IPS-15b (cell line): Measurements from ENCODE around the gene CISD3.

ENCODE experiments used
- H3K27me3 ChIP-seq: one replicate; pipeline ENCODE4 v1.6.1; 2013; ENCODE audit warnings: low read length; ENCODE audit not compliant: control insufficient read depth, insufficient read depth
- H3K36me3 ChIP-seq: one replicate; pipeline ENCODE4 v1.6.1; 2013; ENCODE audit warnings: low read length; ENCODE audit not compliant: control insufficient read depth, insufficient read depth
- H3K4me1 ChIP-seq: one replicate; pipeline ENCODE4 v1.6.1; 2013; ENCODE audit warnings: mild to moderate bottlenecking, low read length; ENCODE audit not compliant: control insufficient read depth, insufficient read depth
- H3K4me3 ChIP-seq: one replicate; pipeline ENCODE4 v1.5.1; 2013; ENCODE audit warnings: low read depth, low read length
- H3K9ac ChIP-seq: one replicate; pipeline ENCODE4 v1.6.1; 2013; ENCODE audit warnings: low read depth, mild to moderate bottlenecking, low read length
- H3K9me3 ChIP-seq: one replicate; pipeline ENCODE4 v1.6.1; 2013; ENCODE audit warnings: mild to moderate bottlenecking, low read length; ENCODE audit not compliant: control insufficient read depth, insufficient read depth

Gene CISD3

GRCh38 chr17:38729886-38730525 is at the start of gene CISD3:
TSS of gene CISD3 (plus strand) at chr17:38730341. CDS start at chr17:38730359, 18 bp downstream.
- H3K9ac ChIP-seq, result peak within 1 kb of the TSS; percentile 89
- H3K9me3 ChIP-seq, result no peaks in the 10 kb centered on the region
- peaks cover 5% of the 10 kb centered on the region for H3K36me3 ChIP-seq
- H3K4me1 ChIP-seq, result no peaks in the 10 kb centered on the region
- H3K4me3 ChIP-seq, result peak within 1 kb of the TSS; percentile 88
- peaks cover 19% of the 10 kb centered on the region for H3K27me3 ChIP-seq

- no peaks in the 10 kb centered on the region for H3K36me3 ChIP-seq
- H3K9me3 ChIP-seq, result no peaks in the 10 kb centered on the region
- H3K4me3 ChIP-seq, result no peak overlapping the region
- no peak overlapping the region for H3K9ac ChIP-seq
- no peaks in the 10 kb centered on the region for H3K4me1 ChIP-seq
- peaks cover 21% of the 10 kb centered on the region for H3K27me3 ChIP-seq
These were observed 49.0 kb upstream of the CISD3 start for GRCh38 chr17:38681096-38681495.

GRCh38 chr17:38685491-38685890 is 44.6 kb upstream of the CISD3 start:
- Histone ChIP-seq H3K9me3 (no peaks in the 10 kb centered on the region), H3K4me1 (no peaks in the 10 kb centered on the region), H3K27me3 (peaks cover 14% of the 10 kb centered on the region), H3K36me3 (no peaks in the 10 kb centered on the region), H3K4me3 (no peak overlapping the region), H3K9ac (no peak overlapping the region)

GRCh38 chr17:38687286-38687685 is 42.9 kb upstream of the CISD3 start:
- Histone ChIP-seq H3K9me3 (no peaks in the 10 kb centered on the region), H3K9ac (no peak overlapping the region), H3K4me3 (no peak overlapping the region), H3K27me3 (peaks cover 16% of the 10 kb centered on the region), H3K4me1 (no peaks in the 10 kb centered on the region), H3K36me3 (no peaks in the 10 kb centered on the region)

GRCh38 chr17:38690386-38690785 is 39.8 kb upstream of the CISD3 start:
- H3K4me1 ChIP-seq, result no peaks in the 10 kb centered on the region
- H3K9ac ChIP-seq, result no peak overlapping the region
- no peaks in the 10 kb centered on the region for H3K9me3 ChIP-seq
- H3K36me3 ChIP-seq, result no peaks in the 10 kb centered on the region
- peaks cover 23% of the 10 kb centered on the region for H3K27me3 ChIP-seq
- no peak overlapping the region for H3K4me3 ChIP-seq

- no peaks in the 10 kb centered on the region for H3K9me3 ChIP-seq
- H3K4me3 ChIP-seq, result no peak overlapping the region
- peaks cover 20% of the 10 kb centered on the region for H3K27me3 ChIP-seq
- H3K36me3 ChIP-seq, result no peaks in the 10 kb centered on the region
- H3K9ac ChIP-seq, result no peak overlapping the region
- no peaks in the 10 kb centered on the region for H3K4me1 ChIP-seq
These were observed 39.0 kb upstream of the CISD3 start for GRCh38 chr17:38691154-38691553.

- H3K9me3 ChIP-seq, result no peaks in the 10 kb centered on the region
- peaks cover 37% of the 10 kb centered on the region for H3K27me3 ChIP-seq
- no peak overlapping the region for H3K9ac ChIP-seq
- no peaks in the 10 kb centered on the region for H3K4me1 ChIP-seq
- H3K36me3 ChIP-seq, result no peaks in the 10 kb centered on the region
- H3K4me3 ChIP-seq, result no peak overlapping the region
These were observed 36.3 kb upstream of the CISD3 start for GRCh38 chr17:38693700-38694329.

GRCh38 chr17:38697061-38697820 is 32.9 kb upstream of the CISD3 start:
- no peaks in the 10 kb centered on the region for H3K36me3 ChIP-seq
- no peak overlapping the region for H3K9ac ChIP-seq
- H3K27me3 ChIP-seq, result peaks cover 66% of the 10 kb centered on the region
- no peaks in the 10 kb centered on the region for H3K9me3 ChIP-seq
- H3K4me1 ChIP-seq, result peaks cover 6% of the 10 kb centered on the region
- H3K4me3 ChIP-seq, result no peak overlapping the region

GRCh38 chr17:38698760-38699159 is 31.4 kb upstream of the CISD3 start:
- H3K9me3 ChIP-seq, result no peaks in the 10 kb centered on the region
- H3K4me1 ChIP-seq, result peaks cover 15% of the 10 kb centered on the region
- no peak overlapping the region for H3K4me3 ChIP-seq
- no peak overlapping the region for H3K9ac ChIP-seq
- H3K36me3 ChIP-seq, result no peaks in the 10 kb centered on the region
- peaks cover 72% of the 10 kb centered on the region for H3K27me3 ChIP-seq

GRCh38 chr17:38701504-38702165 is 28.5 kb upstream of the CISD3 start:
- no peak overlapping the region for H3K9ac ChIP-seq
- H3K4me1 ChIP-seq, result peaks cover 19% of the 10 kb centered on the region
- H3K27me3 ChIP-seq, result peaks cover 75% of the 10 kb centered on the region
- no peaks in the 10 kb centered on the region for H3K36me3 ChIP-seq
- no peaks in the 10 kb centered on the region for H3K9me3 ChIP-seq
- H3K4me3 ChIP-seq, result peak overlapping the region; percentile 67

- Histone ChIP-seq H3K9me3 (no peaks in the 10 kb centered on the region), H3K36me3 (no peaks in the 10 kb centered on the region), H3K4me3 (peak overlapping the region; percentile 67), H3K9ac (no peak overlapping the region), H3K27me3 (peaks cover 75% of the 10 kb centered on the region), H3K4me1 (peaks cover 26% of the 10 kb centered on the region)
These were observed 27.8 kb upstream of the CISD3 start for GRCh38 chr17:38702166-38702915.
